GM19372 (cell line): ENCODE measurements around the gene RAET1E.
"Not testable (repeated sequence)": the region's sequence is repeated elsewhere in the genome, so short reads cannot be mapped to it uniquely, and the experiment has no call there.

Experiments used
- ATAC-seq: cut with Tn5 transposase; IDR thresholded peaks from one replicate; pipeline ENCODE4 v1.9.1; 2021; ENCODE audit warnings: mild to moderate bottlenecking, low read depth, moderate library complexity; ENCODE audit not compliant: unreplicated experiment

Gene RAET1E

GRCh38 chr6:149851461-149852110 lies 46.3 kb downstream of the RAET1E start:
- ATAC-seq = no peak

DNA sequence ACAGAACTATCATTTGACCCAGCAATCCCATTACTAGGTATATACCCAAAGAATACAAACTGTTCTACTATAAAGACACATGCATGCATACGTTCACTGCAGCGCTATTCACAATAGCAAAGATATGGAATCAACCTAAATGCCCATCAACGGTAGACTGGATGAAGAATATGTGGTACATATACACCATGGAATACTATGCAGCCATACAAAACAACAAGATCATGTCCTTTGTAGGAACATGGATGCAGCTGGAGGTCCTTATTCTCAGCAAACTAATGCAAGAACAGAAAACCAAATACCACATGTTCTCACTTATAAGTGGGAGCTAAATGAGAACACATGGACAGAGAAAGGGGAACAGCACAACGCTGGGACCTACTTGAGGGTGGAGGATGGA lies 49.6 kb downstream of the RAET1E start:
- ATAC-seq = not testable (repeated sequence)
